ENCODE measurements around the gene TIMM50. TPM values are rescaled to one million over a fixed set of nuclear protein-coding genes. Genes with fewer than 3 reads are reported as not detected.

The TIMM50 gene
- total RNA-seq, 3 donors from 2014 or later: 39.4 to 45.6 (median 41.1) TPM

GRCh38 chr19:39496063-39496462 lies 15.4 kb downstream of the TIMM50 start:
- no peak for TF ChIP-seq CTCF (IDR thresholded peaks at IDR 0.05)
- H3K36me3 ChIP-seq: no peaks in the 10 kb centered on the region
- no peak overlapping the region for H3K27ac ChIP-seq
- no peak for DNase-seq (ENCODE audit: low spot score in 2 of 2)
- peaks cover 7 to 52% of the 10 kb centered on the region in 2 donors for H3K27me3 ChIP-seq
- peaks cover 0 to 11% of the 10 kb centered on the region in 2 donors for H3K4me1 ChIP-seq
- intact Hi-C loops (cut with DNase I; ENCODE audit: low total_unique reads): no loop called here
- H3K4me3 ChIP-seq: no peak overlapping the region
- no peaks in the 10 kb centered on the region for H3K9me3 ChIP-seq

- TF ChIP-seq CTCF (IDR thresholded peaks at IDR 0.05) (no peak), POLR2A (IDR thresholded peaks at IDR 0.05) (no peak), POLR2AphosphoS5 (IDR thresholded peaks at IDR 0.05) (no peak)
- H3K9me3 ChIP-seq: no peaks in the 10 kb centered on the region
- peak overlapping the region in 1 of 3 donors; percentile 38 for H3K4me3 ChIP-seq
- DNase-seq (ENCODE audit: low spot score in 2 of 2): no peak
- H3K27me3 ChIP-seq: peaks cover 7 to 59% of the 10 kb centered on the region in 2 donors
- intact Hi-C loops (cut with DNase I; ENCODE audit: low total_unique reads): no loop called here
- H3K27ac ChIP-seq: no peak overlapping the region
- H3K4me1 ChIP-seq: peaks cover 2 to 11% of the 10 kb centered on the region in 2 donors
- no peaks in the 10 kb centered on the region for H3K36me3 ChIP-seq
Observed at GRCh38 chr19:39497701-39497995, 17.0 kb downstream of the TIMM50 start.

- TF ChIP-seq POLR2A (IDR thresholded peaks at IDR 0.05) (no peak), POLR2AphosphoS5 (IDR thresholded peaks at IDR 0.05) (no peak), CTCF (IDR thresholded peaks at IDR 0.05) (no peak)
- Histone ChIP-seq H3K4me3 (peak overlapping the region in 1 of 3 donors; percentile 38), H3K4me1 (peaks cover 3 to 11% of the 10 kb centered on the region in 2 donors), H3K27ac (no peak overlapping the region), H3K27me3 (peaks cover 7 to 64% of the 10 kb centered on the region in 2 donors), H3K36me3 (no peaks in the 10 kb centered on the region), H3K9me3 (no peaks in the 10 kb centered on the region)
- no peak for DNase-seq (ENCODE audit: low spot score in 2 of 2)
- intact Hi-C loops (cut with DNase I; ENCODE audit: low total_unique reads): no loop called here
Observed at GRCh38 chr19:39497996-39498797, 17.6 kb downstream of the TIMM50 start.

GRCh38 chr19:39498798-39499642 lies 18.4 kb downstream of the TIMM50 start, which contains the start of gene DLL3:
Gene DLL3 (plus strand): TSS chr19:39498947. CDS start chr19:39498975, 28 bp downstream.
- peaks cover 3 to 11% of the 10 kb centered on the region in 2 donors for H3K4me1 ChIP-seq
- H3K36me3 ChIP-seq: no peaks in the 10 kb centered on the region
- no peak for TF ChIP-seq POLR2AphosphoS5 (IDR thresholded peaks at IDR 0.05)
- no peak for TF ChIP-seq CTCF (IDR thresholded peaks at IDR 0.05)
- TF ChIP-seq POLR2A (IDR thresholded peaks at IDR 0.05): no peak
- no peak within 1 kb of the TSS for H3K27ac ChIP-seq
- peaks cover 8 to 72% of the 10 kb centered on the region in 2 donors for H3K27me3 ChIP-seq
- H3K9me3 ChIP-seq: no peaks in the 10 kb centered on the region
- DNase-seq (ENCODE audit: low spot score in 2 of 2): no peak
- H3K4me3 ChIP-seq: peak within 1 kb of the TSS in 1 of 3 donors; percentile 38
- intact Hi-C loops (cut with DNase I; ENCODE audit: low total_unique reads): no loop called here

- no peaks in the 10 kb centered on the region for H3K9me3 ChIP-seq
- no peak overlapping the region for H3K4me3 ChIP-seq
- peaks cover 9 to 81% of the 10 kb centered on the region in 2 donors for H3K27me3 ChIP-seq
- peaks cover 3 to 11% of the 10 kb centered on the region in 2 donors for H3K4me1 ChIP-seq
- H3K36me3 ChIP-seq: no peaks in the 10 kb centered on the region
- no peak for DNase-seq (ENCODE audit: low spot score in 2 of 2)
- intact Hi-C loops (cut with DNase I; ENCODE audit: low total_unique reads): no loop called here
- H3K27ac ChIP-seq: no peak overlapping the region
- TF ChIP-seq CTCF (IDR thresholded peaks at IDR 0.05) (no peak), POLR2A (IDR thresholded peaks at IDR 0.05) (no peak), POLR2AphosphoS5 (IDR thresholded peaks at IDR 0.05) (no peak)
Observed at GRCh38 chr19:39499932-39500331, 19.3 kb downstream of the TIMM50 start.

All from breast epithelium (tissue), 4 donors.